ENCODE results near the gene PGAP6. TPM values are rescaled to one million over a fixed set of nuclear protein-coding genes. Genes with fewer than 3 reads are reported as not detected.
"Not testable (repeated sequence)": the region's sequence is repeated elsewhere in the genome, so short reads cannot be mapped to it uniquely, and the experiment has no call there.

PGAP6 gene
- total RNA-seq, 1 donor from 2014 or later, result 114 TPM

- DNase-seq (ENCODE audit: low read depth), result no peak
- Histone ChIP-seq H3K4me3 (ENCODE audit: low read depth, low read length) (no peak overlapping the region), H3K36me3 (ENCODE audit: control insufficient read depth, insufficient read depth, low read length) (no peaks in the 10 kb centered on the region), H3K27me3 (ENCODE audit: control insufficient read depth, insufficient read depth, low read length) (peaks cover 21% of the 10 kb centered on the region)
- TF ChIP-seq, protein P1, sequence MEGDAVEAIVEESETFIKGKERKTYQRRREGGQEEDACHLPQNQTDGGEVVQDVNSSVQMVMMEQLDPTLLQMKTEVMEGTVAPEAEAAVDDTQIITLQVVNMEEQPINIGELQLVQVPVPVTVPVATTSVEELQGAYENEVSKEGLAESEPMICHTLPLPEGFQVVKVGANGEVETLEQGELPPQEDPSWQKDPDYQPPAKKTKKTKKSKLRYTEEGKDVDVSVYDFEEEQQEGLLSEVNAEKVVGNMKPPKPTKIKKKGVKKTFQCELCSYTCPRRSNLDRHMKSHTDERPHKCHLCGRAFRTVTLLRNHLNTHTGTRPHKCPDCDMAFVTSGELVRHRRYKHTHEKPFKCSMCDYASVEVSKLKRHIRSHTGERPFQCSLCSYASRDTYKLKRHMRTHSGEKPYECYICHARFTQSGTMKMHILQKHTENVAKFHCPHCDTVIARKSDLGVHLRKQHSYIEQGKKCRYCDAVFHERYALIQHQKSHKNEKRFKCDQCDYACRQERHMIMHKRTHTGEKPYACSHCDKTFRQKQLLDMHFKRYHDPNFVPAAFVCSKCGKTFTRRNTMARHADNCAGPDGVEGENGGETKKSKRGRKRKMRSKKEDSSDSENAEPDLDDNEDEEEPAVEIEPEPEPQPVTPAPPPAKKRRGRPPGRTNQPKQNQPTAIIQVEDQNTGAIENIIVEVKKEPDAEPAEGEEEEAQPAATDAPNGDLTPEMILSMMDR (IDR thresholded peaks at IDR 0.05; ENCODE audit: insufficient read depth, low read length, poor library complexity, severe bottlenecking), result no peak
These were observed 15.3 kb downstream of the PGAP6 start for GRCh38 chr16:366476-366875.

DNA sequence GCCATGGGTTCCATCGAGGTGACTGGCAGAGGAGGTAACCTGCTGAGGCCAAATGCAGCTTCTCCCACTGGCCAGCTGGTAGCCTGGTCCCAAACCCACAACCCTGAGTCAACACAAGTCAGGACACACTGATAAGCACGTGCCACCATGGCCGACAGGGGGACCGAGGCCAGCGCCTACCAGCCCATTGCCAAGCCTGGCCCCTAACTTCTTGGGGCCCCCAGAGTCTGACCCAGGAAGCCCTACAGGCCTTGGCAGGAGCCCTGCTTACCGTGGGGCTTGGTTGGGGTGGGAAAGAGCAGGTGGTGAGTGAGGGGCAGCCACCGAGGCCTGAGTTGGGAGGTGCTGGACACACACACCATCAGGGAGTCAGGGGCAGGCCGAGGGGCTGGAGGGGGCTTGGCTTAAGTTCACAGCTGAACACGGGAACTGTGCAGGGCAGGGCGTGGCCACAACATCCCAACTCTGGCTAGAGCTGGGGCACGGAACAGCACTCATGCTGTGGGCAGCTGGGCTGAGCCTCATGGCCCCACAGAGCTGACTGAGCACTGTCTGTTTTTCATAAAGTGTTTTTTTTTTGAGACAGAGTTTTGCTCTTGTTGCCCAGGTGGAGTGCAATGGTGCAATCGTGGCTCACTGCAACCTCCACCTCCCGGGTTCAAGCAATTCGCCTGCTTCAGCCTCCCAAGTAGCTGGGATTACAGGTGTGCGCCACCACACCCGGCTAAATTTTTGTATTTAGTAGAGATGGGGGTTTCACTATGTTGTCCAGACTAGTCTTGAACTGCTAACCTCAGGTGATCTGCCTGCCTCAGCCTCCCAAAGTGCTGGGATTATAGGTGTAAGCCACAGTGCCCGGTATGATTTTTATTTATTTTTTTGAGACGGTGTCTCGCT, 16.9 kb downstream of the PGAP6 start:
- Histone ChIP-seq H3K4me3 (ENCODE audit: low read depth, low read length) (no peak overlapping the region), H3K36me3 (ENCODE audit: control insufficient read depth, insufficient read depth, low read length) (no peaks in the 10 kb centered on the region), H3K27me3 (ENCODE audit: control insufficient read depth, insufficient read depth, low read length) (peaks cover 21% of the 10 kb centered on the region)
- no peak for DNase-seq (ENCODE audit: low read depth)
- TF ChIP-seq, protein P1 (IDR thresholded peaks at IDR 0.05; ENCODE audit: insufficient read depth, low read length, poor library complexity, severe bottlenecking), result no peak

GRCh38 chr16:363766-364490, 17.9 kb downstream of the PGAP6 start:
- Histone ChIP-seq H3K36me3 (ENCODE audit: control insufficient read depth, insufficient read depth, low read length) (no peaks in the 10 kb centered on the region), H3K4me3 (ENCODE audit: low read depth, low read length) (no peak overlapping the region), H3K27me3 (ENCODE audit: control insufficient read depth, insufficient read depth, low read length) (peaks cover 21% of the 10 kb centered on the region)
- DNase-seq (ENCODE audit: low read depth), result no peak
- TF ChIP-seq, protein P1 (IDR thresholded peaks at IDR 0.05; ENCODE audit: insufficient read depth, low read length, poor library complexity, severe bottlenecking), result no peak

- TF ChIP-seq, protein P1 (IDR thresholded peaks at IDR 0.05; ENCODE audit: insufficient read depth, low read length, poor library complexity, severe bottlenecking), result no peak
These were observed 18.5 kb downstream of the PGAP6 start for GRCh38 chr16:363110-363765.

DNA sequence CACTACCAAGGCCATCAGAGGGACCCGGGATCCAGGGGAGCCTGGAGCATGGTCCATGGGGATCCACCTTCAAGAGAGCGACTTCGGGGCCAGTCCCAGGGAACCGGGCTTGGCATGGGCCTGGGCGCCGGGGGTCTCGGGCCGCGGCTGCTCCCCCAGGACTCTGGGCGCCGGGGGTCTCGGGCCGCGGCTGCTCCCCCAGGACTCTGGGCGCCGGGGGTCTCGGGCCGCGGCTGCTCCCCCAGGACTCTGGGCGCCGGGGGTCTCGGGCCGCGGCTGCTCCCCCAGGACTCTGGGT, 19.1 kb downstream of the PGAP6 start:
- H3K4me3 ChIP-seq (ENCODE audit: low read depth, low read length); H3K36me3 ChIP-seq (ENCODE audit: control insufficient read depth, insufficient read depth, low read length); DNase-seq (ENCODE audit: low read depth): not testable (repeated sequence)
- H3K27me3 ChIP-seq (ENCODE audit: control insufficient read depth, insufficient read depth, low read length), result peaks cover 21% of the 10 kb centered on the region

More at GRCh38 chr16:363110-363765, 18.5 kb downstream of the PGAP6 start:
- DNase-seq (ENCODE audit: low read depth), result no peak
- Histone ChIP-seq H3K27me3 (ENCODE audit: control insufficient read depth, insufficient read depth, low read length) (peaks cover 21% of the 10 kb centered on the region), H3K36me3 (ENCODE audit: control insufficient read depth, insufficient read depth, low read length) (no peaks in the 10 kb centered on the region), H3K4me3 (ENCODE audit: low read depth, low read length) (no peak overlapping the region)

All from kidney epithelial cell (primary cell).